Upper lobe of left lung (tissue), 4 donors: ENCODE measurements around the gene CD59.

Source experiments
- CTCF ChIP-seq, 6 experiments: fragments of 450-650 bp in 4 of 6; fragments of 200-600 bp in 2 of 6; sonication (generic) in 2 of 6; IDR thresholded peaks; one replicate each; pipeline ENCODE4 v1.5.1; 2016 to 2019; ENCODE audit warnings: antibody characterized with exemption in 6 of 6
- POLR2A ChIP-seq, 4 donors: fragments of 450-650 bp; IDR thresholded peaks; one replicate each; pipeline ENCODE4 v1.5.1; 2016 to 2017; ENCODE audit warnings: antibody characterized with exemption in 4 of 4, mild to moderate bottlenecking in 2 of 4
- POLR2AphosphoS5 ChIP-seq, 2 donors: sonication (generic); formaldehyde crosslinking; IDR thresholded peaks; one replicate each; pipeline ENCODE4 v1.5.1; 2017; ENCODE audit warnings: antibody characterized with exemption in 2 of 2

GRCh38 chr11:33713856-33714398 lies 22.3 kb downstream of the CD59 start:
- TF ChIP-seq CTCF (IDR thresholded peaks at IDR 0.05), result no peak
- no peak for TF ChIP-seq POLR2A (IDR thresholded peaks at IDR 0.05)
- TF ChIP-seq POLR2AphosphoS5 (IDR thresholded peaks at IDR 0.05), result peak; percentile 25 to 53
